GM19239 (cell line): ENCODE data around the gene FOLR1.

ENCODE experiments used
- DNase-seq: peaks from one replicate; pipeline ENCODE4 v3.0.0; 2011; ENCODE audit warnings: low spot score; ENCODE audit not compliant: insufficient read length
- FAIRE-seq: peaks from 2 replicates; lab custom pipeline; 2011; peaks lifted over from hg19 to GRCh38; lab: Jason Lieb, UNC

FOLR1 gene

DNA sequence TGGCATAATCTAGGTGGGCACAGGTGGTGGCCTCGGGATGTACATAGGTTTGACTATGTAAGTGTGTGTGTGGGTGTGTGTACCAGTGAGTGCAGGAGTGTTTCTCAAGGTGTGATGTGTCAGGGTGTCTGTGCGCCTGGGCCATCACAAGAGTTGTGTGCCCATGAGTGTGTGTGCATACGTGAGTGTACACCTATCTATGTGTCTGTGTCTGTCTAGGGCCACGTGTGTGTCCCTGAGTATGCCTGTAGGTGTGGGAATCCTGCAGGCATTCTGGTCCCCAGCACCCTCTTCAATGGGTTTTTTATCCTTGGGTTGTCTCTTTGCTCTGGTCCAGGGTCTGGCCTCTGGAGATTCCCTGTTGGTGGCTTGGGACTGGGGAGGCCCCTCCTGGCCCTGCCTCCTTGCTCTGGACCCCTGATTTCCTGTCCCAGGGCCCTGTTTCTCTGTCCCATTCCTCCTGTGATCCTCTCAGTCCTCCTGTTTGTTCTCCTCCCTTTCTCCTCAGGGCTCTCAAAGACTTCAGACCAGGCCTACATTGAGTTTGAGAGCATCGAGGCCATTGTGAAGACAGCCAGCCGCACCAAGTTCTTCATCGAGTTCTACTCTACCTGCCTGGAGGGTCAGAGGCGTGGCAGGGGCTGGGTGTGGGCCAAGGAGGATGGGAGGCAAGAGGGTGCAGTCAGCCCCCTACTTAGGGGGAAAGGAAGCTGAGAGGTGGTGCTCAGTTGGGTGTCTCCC is 42.0 kb downstream of the FOLR1 start:
- FAIRE-seq: no peak
- DNase-seq: no peak

DNA sequence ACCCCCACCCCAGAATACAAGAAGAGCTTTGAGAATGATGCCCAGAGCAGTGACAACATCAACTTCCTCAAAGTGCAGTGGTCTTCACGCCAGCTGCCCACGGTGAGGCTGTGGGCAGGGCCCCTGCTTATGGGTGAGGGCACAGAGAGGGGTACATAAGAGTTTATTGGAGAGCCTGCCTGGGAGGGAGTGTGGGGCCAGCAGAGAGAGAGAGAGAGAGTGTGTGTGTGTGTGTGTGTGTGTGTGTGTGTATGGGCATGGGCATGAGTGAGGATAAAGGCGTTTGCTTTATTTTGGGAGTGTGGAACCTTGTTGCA is 42.5 kb downstream of the FOLR1 start:
- FAIRE-seq (no peak), DNase-seq (no peak)

DNA sequence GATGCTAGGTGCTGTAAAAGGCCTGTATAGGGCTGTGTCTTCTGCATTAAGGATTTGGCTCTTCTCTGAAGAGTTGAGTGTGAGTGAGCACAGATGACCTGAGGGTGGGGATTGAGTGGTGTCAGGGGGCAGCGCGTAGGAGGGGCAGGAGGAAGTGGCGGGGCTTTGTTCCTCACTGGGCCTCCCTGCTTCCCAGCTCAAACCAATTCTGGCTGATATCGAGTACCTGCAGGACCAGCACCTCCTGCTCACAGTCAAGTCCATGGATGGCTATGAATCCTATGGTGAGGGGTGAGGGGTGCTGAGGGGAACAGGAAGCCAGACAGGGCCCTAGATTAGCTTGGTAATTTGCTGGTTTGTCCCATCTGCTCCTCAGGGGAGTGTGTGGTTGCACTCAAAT is 43.0 kb downstream of the FOLR1 start:
- FAIRE-seq: no peak
- DNase-seq: no peak

DNA sequence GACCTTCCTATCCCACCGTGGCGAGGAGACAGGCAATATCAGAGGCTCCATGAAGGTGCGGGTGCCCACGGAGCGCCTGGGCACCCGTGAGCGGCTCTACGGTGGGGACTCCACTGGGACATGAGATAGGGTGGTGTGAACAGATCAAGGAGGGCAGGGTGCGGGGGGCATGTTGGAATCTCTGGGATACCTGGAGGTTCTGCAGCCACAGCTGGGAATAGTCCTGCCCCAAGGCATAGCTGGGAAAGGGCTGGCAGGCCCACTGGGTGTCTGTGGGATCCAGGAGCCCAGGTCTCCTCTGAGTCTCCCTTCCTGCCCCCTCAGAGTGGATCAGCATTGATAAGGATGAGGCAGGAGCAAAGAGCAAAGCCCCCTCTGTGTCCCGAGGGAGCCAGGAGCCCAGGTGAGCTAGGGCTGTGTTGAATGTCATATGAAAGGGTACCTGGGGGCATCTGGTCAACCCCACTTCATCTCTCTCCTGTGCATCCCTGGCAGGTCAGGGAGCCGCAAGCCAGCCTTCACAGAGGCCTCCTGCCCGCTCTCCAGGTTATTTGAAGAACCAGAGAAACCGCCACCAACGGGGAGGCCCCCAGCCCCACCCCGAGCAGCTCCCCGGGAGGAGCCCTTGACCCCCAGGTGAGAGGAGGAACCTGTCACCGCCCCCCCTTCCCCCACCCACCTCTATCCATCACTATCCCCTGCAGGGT is 43.6 kb downstream of the FOLR1 start:
- FAIRE-seq (no peak), DNase-seq (no peak)

DNA sequence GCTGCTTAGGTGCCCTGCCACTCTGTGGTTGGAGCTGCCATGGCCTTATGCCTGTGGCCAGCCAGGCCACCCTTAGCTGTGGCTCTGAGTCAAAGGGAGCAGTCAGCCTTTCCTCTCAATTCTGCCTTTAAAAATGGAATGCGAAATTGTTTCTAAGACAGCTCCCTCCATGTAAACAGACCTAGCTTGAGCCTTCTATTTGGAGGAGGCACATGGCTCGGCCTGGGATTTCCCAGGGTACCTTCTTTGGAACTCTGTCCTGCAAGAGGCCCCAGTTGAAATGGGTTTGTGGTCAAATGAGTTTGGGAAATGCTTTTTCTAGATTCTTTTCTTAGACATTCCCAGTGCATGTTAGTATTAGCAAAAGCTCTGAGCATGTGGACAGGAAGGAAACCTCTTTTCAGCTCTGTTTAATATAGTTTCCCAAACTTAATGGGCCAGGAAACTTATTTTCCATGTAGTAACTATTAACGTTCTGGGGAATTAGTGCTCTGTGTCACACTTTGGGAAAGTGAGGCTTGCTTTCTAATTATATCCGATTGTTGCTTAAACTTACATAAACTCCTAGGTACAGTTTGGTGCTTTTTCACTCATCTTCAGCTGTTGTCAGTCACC is 44.2 kb downstream of the FOLR1 start:
- DNase-seq (no peak), FAIRE-seq (no peak)

DNA sequence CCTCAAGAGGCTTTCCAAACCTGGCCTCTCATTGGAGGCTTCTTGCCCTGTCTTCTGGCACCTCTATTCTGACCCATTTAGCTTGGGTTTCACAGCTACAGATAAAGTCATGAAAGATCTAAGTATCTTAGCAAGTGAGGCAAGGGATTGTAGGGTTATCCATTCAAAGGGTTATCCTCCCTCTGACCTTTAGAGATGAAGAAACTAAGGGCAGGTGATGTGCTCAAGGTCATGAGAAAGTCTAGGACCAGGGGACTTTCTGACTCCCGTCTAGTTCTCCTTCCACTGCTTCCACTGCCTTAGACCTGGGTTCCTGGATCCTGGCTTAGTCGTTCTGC is 44.8 kb downstream of the FOLR1 start:
- DNase-seq (no peak), FAIRE-seq (no peak)

DNA sequence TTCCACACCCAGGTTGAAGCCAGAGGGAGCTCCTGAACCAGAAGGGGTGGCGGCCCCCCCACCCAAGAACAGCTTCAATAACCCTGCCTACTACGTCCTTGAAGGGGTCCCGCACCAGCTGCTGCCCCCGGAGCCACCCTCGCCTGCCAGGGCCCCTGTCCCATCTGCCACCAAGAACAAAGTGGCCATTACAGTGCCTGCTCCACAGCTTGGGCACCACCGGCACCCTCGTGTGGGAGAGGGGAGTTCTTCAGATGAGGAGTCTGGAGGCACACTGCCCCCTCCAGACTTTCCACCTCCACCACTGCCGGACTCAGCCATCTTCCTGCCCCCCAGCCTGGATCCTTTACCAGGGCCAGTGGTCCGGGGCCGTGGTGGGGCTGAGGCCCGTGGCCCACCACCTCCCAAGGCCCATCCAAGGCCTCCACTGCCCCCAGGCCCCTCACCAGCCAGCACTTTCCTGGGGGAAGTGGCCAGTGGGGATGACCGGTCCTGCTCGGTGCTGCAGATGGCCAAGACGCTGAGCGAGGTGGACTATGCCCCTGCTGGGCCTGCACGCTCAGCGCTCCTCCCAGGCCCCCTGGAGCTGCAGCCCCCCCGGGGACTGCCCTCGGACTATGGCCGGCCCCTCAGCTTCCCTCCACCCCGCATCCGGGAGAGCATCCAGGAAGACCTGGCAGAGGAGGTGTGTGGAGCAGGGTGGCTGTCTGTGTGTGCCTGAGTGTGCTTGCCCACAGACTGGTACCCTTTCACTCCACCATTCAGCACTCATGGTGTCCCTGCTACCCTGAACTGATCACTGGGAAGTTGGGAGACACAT is 45.4 kb downstream of the FOLR1 start:
- no peak for DNase-seq

DNA sequence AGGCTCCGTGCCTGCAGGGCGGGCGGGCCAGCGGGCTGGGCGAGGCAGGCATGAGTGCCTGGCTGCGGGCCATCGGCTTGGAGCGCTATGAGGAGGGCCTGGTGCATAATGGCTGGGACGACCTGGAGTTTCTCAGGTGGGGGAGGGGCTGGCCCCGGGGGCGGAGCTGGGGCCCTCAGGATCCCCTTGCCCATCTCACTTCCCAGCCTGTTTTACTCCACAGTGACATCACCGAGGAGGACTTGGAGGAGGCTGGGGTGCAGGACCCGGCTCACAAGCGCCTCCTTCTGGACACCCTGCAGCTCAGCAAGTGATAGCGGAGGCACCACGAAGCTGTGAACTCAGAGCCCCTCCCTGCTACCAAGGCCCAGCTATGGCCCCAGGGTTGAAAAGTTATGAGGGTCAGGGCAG is 46.1 kb downstream of the FOLR1 start:
- peak; percentile 94 for DNase-seq
- peak; percentile 84 for FAIRE-seq

More for the DNA sequence above, 45.4 kb downstream of the FOLR1 start:
- no peak for FAIRE-seq

DNA sequence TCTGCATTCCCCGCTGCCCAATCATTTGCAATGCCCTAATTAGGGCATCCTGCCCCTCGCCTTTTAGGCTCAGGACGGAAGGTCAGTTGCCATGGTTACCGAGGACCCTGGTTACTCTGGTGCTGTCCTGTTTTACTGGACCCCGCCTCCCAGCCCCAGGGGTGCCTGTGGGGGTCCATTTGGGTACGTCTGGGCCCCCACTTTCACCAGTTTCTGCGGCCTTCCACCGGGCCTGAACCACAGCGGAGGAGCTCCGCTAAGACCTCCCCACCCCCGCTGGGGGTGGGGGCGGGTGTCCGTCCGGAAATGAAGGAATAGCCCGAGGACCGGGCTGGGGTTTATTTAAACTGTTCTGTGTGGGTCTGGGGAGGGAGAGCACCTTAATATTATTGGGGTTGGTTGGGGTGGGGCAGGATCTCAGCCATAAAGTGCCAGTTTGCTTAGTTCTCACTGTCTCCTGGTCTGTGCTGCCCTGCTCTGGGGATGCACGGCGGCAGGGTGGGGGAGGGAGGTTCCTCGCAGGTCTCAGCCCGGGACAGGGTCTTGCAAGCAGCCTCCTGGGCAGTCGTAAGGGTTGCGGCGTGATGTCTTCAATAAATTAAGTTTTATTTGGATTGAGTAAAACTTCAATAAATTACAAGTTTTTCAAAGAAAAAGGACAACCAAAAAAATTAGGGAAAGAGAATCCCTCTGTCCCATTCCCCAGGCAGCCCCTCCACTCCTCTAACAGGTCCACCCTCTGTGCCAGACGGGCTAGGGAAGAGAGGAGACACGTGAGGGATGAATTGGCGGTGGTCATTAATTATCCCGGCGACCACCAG is 46.8 kb downstream of the FOLR1 start:
- DNase-seq: no peak
- no peak for FAIRE-seq

DNA sequence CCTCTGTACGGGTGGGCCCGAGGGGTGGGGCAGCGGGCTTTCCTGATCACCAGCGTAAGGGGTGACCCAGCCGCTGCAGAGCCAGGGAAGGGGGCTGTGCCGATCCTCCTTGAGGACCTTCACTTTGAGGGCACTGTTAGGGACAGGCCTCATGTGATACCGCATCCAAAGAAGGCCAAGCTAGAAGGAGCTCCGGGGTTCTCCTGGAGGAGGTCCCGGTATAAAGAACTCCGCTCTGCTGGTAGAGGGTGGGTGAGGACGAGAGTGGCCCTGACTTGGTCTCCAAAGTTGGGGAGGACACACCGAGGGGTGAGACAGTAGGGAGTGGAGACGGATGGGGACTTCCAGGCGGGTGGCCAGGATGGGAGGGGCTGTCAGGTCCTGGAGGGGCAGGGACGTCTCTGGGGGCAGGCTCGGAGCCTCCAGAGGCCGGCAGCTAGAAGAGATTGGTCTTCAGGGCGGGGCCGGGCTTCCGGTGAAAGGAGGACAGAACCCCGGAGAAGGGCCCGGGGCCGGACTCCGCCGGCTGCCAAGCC is 47.4 kb downstream of the FOLR1 start:
- DNase-seq (no peak), FAIRE-seq (no peak)

DNA sequence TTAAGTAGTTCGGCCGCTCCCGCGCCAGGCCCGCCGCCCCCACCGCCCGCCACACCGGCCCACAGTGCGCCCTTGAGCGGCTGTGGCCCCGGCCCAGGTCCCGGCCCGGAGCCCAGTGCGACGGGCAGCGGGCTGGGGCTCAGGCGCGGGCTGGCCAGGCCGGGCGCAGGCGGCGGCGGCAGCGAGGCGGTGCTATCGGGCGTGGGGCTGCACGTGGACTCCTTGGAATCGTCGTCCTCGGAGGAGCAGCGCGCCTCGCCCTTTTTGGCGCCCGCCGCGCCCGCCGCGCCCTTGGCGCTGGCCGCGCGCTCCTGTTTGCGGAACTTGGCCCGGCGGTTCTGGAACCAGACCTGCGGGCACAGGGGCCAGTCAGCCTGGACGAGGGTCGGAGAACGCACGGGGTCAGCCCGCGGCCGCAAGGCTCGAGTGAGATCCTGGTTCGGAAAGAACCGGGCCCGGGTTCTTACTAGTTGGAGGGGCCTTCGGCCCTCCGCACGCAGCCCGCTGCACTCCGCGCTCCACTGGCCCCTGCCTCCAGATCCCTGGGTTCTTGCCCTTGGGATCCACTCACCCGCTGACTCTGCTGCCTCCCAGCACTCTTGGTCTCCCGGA is 48.0 kb downstream of the FOLR1 start:
- DNase-seq (no peak), FAIRE-seq (no peak)

DNA sequence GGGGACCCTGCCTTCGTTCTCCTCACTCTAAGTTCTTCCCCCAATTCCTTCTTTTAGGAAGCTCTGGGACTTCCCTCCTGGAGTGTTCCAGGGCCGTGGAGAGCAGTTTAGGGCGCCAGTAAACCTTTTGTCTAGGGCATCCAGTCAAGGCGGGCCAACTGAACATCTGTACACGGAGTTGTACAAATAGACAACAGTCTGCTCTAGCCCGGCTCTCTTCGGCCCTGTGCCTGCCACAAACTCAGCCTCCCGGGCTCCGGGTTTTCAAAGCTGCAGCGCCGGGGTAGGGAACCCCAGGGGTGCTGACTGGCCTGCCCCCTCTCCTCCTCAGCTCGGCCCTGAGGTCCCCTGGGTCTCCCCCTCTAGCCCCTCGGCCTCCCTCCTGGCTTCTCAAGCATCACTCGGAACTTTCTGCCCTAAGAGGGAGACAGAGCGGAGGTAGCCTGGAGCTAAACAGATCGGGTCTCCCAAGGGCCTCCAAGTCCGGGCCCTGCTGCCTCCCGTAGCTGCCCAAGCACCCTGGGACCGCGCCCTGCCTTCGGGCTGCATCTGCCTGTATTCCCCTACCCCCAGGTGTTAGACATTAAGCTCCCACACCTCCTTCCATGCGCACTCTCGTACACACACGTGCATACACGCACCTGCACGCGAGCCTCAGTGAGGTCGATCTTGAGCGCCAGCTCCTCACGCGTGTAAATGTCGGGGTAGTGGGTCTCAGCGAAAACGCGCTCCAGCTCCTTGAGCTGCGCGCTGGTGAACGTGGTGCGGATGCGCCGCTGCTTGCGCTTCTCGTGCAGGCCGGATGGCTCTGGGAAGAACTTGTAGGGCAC is 48.7 kb downstream of the FOLR1 start:
- FAIRE-seq (no peak), DNase-seq (no peak)

DNA sequence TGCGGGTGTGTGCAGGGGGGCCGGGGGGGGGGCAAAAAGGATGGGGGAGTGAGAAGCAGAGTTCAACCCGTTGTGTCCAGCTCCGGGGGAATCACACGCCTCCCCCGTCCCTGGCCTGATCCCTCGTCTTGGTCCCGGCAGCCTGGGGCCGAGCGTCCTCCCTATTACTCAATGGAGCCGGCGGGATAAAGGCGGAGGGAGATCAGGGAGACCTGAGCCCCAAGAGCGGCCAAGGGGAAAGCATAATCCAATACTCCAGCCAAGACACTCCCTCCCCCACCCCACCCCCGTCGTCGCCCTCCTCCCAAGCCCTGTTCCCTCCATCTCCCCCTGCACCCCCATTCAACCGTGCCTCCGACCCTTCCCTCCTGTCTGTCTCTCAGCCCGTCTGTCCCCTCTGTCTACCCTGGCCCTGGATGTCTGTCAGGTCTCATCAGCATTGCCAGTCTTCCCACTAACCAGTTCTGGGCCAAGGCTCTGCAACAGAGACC is 49.4 kb downstream of the FOLR1 start:
- DNase-seq (no peak), FAIRE-seq (no peak)

DNA sequence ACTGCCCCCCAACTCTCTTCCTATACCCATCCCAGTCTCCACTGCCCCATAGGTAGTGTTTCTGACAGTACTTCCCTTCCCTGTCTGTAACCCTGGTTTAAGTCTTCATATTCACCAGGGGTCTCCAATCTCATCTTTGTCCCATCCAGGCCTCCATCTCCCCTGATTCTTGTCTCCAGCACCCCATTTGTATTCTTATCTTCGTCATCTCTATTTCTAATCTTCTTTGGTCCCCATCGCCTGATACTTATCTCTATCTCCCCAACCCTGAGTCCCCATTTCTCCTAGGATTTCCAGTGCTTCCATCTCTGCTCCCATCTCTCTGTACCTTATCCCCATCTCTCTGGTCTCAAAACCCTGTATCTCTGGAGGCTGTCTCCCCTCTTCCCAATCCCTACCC is 50.2 kb downstream of the FOLR1 start:
- FAIRE-seq (no peak), DNase-seq (no peak)

DNA sequence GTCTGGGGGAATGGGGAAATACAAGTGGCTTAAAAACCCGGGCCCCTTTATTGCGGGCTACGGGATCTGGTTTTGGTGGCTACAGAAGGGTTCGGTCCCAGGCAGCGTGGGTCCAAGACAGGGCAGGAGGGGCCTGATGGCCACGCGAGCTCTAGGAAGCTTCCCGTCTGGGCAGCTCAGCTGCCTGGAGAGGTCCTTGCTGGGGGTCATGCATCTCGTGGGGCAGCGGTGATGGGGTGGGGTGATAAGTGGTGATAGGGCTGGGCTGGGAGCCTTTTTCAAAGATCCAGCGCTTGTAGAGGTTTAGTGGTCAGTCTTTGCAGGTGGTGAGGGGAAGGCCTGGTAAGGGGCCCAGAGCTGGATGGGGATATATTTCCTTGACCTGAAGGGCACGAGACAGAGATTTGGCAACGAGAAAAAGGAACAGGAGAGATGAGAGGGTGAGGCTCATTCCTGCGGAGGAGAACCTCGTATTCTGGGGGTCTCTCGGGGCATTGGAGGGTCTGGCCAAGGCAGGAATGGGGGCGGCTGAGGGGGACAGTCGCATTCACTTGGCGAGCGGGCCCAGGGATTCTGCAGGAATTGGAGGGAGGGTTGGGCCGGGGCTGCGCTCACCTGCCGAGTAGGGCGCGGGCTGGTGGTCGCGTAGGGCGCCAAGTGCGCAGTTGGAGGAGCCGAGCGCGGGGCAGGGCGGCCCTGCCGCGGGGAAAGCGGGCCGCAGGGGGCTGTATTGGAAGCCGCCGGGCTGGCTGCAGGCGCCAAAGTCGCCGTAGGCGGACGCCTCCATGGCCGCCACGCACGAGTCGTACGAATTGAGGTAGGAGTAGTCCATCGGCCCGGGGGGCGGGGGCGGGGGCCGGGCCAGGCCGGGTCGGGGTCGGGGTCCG is 51.5 kb downstream of the FOLR1 start:
- DNase-seq (no peak), FAIRE-seq (no peak)

DNA sequence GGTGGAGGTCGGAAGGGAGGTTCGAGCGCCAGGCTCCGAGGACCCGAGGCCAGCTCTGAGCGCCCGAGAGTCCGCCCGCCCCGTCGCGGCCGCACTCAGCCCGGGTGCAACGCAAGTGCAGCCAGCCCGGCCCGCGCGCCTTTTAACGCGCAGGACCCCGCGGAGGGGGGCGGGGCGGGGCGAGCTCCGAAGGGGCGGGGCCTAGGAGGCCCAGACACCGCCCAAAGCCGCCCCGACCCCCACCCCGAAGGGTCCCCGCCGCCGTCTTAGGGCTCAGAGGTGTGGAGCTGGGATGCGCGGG is 52.1 kb downstream of the FOLR1 start, which contains the start of gene PHOX2A:
Gene PHOX2A (minus strand): TSS at position 117 of the 301 bp plus-strand sequence. CDS start 172 bp downstream, outside the sequence.
- DNase-seq: no peak
- no peak for FAIRE-seq
